Calu3 (cell line): ENCODE data around the gene NUBPL. TPM values are rescaled to one million over a fixed set of nuclear protein-coding genes. Genes with fewer than 3 reads are reported as not detected.

Experiments
- BruUV-seq: library from RNA; stranded (reverse); fragments of 400-500 nt; replicated peaks from 2 replicates; lab custom pipeline; 2021; lab: Mats Ljungman, UMichigan
- CTCF ChIA-PET: fragments of 300-600 bp; sonication (Branson Sonifier 250); formaldehyde crosslinking; loops from one replicate; lab custom pipeline; 2022; ENCODE audit warnings: antibody characterized with exemption; lab: Charles Lee
- DNase-seq: peaks from one replicate; pipeline ENCODE4 v3.0.0; 2022
- H3K27ac Mint-ChIP-seq: one replicate; pipeline ENCODE4 v1.8.0; 2022; ENCODE audit warnings: mixed read lengths; ENCODE audit not compliant: unreplicated experiment
- H3K27me3 Mint-ChIP-seq: one replicate; pipeline ENCODE4 v1.8.0; 2022; ENCODE audit warnings: mixed read lengths; ENCODE audit not compliant: unreplicated experiment
- H3K36me3 Mint-ChIP-seq: one replicate; pipeline ENCODE4 v1.8.0; 2022; ENCODE audit warnings: mild to moderate bottlenecking, moderate library complexity, mixed read lengths; ENCODE audit not compliant: insufficient read depth, unreplicated experiment
- H3K4me1 Mint-ChIP-seq: one replicate; pipeline ENCODE4 v1.8.0; 2022; ENCODE audit warnings: mild to moderate bottlenecking, low read depth, mixed read lengths; ENCODE audit not compliant: unreplicated experiment
- H3K4me3 Mint-ChIP-seq: one replicate; pipeline ENCODE4 v1.8.0; 2022; ENCODE audit warnings: mild to moderate bottlenecking, low read depth, moderate library complexity, mixed read lengths; ENCODE audit not compliant: unreplicated experiment
- H3K9me3 Mint-ChIP-seq: one replicate; pipeline ENCODE4 v1.8.0; 2022; ENCODE audit warnings: low read depth, mixed read lengths; ENCODE audit not compliant: unreplicated experiment
- intact Hi-C: fragments of 100-400 bp; cut with micrococcal nuclease; formaldehyde crosslinking; loops from one replicate; pipeline ENCODE4 v1.10.0; 2022; ENCODE audit not compliant: unreplicated experiment
- total RNA-seq: library from RNA; stranded (reverse); gene quantifications from 2 replicates; pipeline ENCODE4 v1.2.3, GENCODE V29; 2022
- TF ChIP-seq, protein P1 (sequence below): fragments of 200-600 bp; IDR thresholded peaks from one replicate; pipeline ENCODE4 v1.8.0; 2022; ENCODE audit warnings: antibody characterized with exemption; ENCODE audit not compliant: unreplicated experiment

Gene NUBPL
- total RNA-seq, 1 experiment from 2014 or later = 14.2 TPM

DNA sequence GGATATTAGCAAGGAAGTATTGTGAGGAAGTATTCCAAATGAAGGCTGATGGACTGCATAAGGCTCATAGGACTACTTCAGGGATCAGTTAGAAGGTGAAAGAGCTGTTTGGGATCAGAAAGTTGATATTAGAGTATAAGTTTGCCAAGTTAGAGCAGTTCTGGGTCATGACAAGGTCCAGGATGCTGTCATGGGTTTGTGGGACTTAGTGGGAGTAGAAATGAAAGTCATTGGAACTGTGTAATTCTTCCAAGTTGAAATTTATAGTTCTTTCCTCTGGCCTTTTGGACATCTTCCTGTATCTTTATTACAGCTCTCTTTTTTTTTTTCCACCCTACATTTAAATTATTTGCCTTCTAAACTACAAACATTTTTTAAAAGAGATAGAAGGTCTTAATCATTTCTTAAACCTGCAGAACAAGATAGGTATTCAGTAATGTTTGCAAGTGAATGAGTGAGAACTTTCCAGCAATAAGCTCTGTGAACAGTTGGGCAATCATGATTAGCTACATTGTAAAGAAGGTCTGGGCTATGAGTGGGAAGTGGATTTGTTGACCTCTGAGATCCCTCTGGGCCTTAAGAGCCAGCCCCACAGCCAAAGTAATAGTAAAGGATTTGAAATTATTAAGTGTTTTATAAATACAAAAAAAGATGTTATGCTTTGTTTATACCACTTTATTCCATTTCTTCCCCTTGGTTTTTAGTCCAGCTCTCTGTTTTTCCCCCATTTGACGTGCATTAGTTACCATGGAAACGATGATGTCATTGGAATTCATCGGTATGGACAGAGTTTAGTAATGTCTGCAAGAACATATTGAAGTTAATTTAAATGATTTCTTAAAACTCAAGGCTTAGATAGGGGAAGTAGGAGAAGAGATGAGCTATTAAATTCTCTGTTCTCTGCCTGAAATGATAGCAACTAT, 268.0 kb downstream of the NUBPL start:
- TF ChIP-seq, protein P1, sequence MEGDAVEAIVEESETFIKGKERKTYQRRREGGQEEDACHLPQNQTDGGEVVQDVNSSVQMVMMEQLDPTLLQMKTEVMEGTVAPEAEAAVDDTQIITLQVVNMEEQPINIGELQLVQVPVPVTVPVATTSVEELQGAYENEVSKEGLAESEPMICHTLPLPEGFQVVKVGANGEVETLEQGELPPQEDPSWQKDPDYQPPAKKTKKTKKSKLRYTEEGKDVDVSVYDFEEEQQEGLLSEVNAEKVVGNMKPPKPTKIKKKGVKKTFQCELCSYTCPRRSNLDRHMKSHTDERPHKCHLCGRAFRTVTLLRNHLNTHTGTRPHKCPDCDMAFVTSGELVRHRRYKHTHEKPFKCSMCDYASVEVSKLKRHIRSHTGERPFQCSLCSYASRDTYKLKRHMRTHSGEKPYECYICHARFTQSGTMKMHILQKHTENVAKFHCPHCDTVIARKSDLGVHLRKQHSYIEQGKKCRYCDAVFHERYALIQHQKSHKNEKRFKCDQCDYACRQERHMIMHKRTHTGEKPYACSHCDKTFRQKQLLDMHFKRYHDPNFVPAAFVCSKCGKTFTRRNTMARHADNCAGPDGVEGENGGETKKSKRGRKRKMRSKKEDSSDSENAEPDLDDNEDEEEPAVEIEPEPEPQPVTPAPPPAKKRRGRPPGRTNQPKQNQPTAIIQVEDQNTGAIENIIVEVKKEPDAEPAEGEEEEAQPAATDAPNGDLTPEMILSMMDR = no peak
- intact Hi-C loops = no loop called here
- no peak for DNase-seq
- H3K4me1 Mint-ChIP-seq = peaks cover 9% of the 10 kb centered on the region
- CTCF ChIA-PET = interaction anchor here (0.5 kb wide), 1 partner anchor 8 kb away, joined by 6 read pairs; no protein-coding TSS in a partner anchor
- no peak overlapping the region for H3K4me3 Mint-ChIP-seq
- H3K36me3 Mint-ChIP-seq = no peaks in the 10 kb centered on the region
- H3K27ac Mint-ChIP-seq = no peak overlapping the region
- no TSS peak for BruUV-seq
- no peaks in the 10 kb centered on the region for H3K27me3 Mint-ChIP-seq
- no peaks in the 10 kb centered on the region for H3K9me3 Mint-ChIP-seq

DNA sequence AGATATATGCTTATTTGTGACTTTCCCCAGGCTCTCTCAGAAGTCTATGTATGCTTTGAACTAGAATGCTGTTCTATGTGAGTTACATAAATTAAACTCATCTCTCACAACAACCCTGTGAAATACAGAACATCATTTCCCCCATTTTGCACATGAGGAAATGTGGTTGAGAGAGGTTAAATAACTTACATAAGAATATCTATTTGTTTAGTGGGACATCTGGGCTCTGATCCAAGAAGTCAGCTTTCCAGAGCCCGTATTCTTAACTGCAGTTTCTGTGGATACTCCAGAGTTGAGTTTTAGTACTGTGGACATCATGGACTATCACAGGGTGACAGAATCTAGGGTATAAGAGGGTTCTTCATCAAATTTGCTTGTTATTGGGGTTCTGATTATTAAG, 273.4 kb downstream of the NUBPL start:
- CTCF ChIA-PET = interaction anchor here (0.7 kb wide), 1 partner anchor 11 kb away, joined by 5 read pairs; no protein-coding TSS in a partner anchor
- H3K27ac Mint-ChIP-seq = no peak overlapping the region
- DNase-seq = no peak

DNA sequence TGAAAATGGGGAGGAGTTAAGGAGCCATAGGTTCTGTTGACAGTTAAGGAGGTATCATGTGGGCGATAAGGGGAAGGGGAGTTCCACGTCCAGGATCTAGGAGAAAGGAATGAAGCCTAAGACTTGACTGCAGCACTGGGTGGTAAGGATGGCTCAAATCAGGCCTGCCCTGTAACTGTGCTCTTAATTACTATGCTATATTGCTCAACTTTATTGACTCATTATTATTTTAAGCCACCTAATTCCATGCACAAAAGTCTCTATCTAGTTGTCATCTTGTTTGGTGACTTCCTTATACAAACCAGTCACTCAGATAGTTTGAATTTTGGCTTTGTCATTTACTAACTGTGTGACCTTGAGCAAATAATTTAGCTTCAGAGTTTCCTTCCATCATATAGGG, 273.8 kb downstream of the NUBPL start:
- DNase-seq = no peak
- no peaks in the 10 kb centered on the region for H3K9me3 Mint-ChIP-seq
- H3K4me1 Mint-ChIP-seq = peaks cover 8% of the 10 kb centered on the region
- BruUV-seq = no TSS peak
- TF ChIP-seq, protein P1 = no peak
- no peak overlapping the region for H3K4me3 Mint-ChIP-seq
- no peaks in the 10 kb centered on the region for H3K36me3 Mint-ChIP-seq
- CTCF ChIA-PET = no interaction called here
- no peaks in the 10 kb centered on the region for H3K27me3 Mint-ChIP-seq
- no peak overlapping the region for H3K27ac Mint-ChIP-seq
- intact Hi-C loops = no loop called here

More for the DNA sequence above, 273.4 kb downstream of the NUBPL start:
- H3K36me3 Mint-ChIP-seq = no peaks in the 10 kb centered on the region
- no peaks in the 10 kb centered on the region for H3K9me3 Mint-ChIP-seq
- no TSS peak for BruUV-seq
- intact Hi-C loops = no loop called here
- no peak overlapping the region for H3K4me3 Mint-ChIP-seq
- TF ChIP-seq, protein P1 = no peak
- peaks cover 8% of the 10 kb centered on the region for H3K4me1 Mint-ChIP-seq
- no peaks in the 10 kb centered on the region for H3K27me3 Mint-ChIP-seq

DNA sequence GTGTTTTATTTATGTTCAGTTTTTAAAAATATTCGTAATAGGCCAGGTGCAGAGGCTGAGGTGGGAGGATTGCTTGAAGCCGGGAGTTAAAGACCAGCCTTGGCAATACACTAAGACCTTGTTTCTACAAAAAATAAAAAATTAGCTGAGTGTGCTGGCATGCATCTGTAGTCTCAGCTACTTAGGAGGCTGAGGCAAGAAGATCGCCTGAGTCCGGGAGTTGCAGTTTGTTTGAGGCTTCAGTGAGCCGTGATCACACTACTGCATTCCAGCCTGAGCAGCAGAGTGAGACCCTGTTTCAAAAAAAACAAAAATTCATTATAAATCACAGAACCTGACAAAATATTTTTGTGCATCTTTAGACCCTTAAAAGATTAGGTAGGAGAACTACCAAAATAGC, 275.8 kb downstream of the NUBPL start:
- Mint-ChIP-seq H3K4me1 (peaks cover 8% of the 10 kb centered on the region), H3K27me3 (no peaks in the 10 kb centered on the region), H3K27ac (no peak overlapping the region), H3K36me3 (no peaks in the 10 kb centered on the region), H3K9me3 (no peaks in the 10 kb centered on the region), H3K4me3 (no peak overlapping the region)
- CTCF ChIA-PET = no interaction called here
- intact Hi-C loops = no loop called here
- BruUV-seq = no TSS peak
- no peak for DNase-seq
- TF ChIP-seq, protein P1 = no peak
